SIG-M5 treated with dmso at 0.1 percent for 504 hours (cell line): ENCODE results near the gene POLR2M.

Source experiments
- DNase-seq: peaks from one replicate; lab custom pipeline; 2025; ENCODE audit not compliant: unreplicated experiment; lab: John Stamatoyannopoulos, UW

The POLR2M gene

GRCh38 chr15:57691082-57691481 lies 15.4 kb upstream of the POLR2M start:
- no peak for DNase-seq

- no peak for DNase-seq
Observed at GRCh38 chr15:57692709-57693108, 13.8 kb upstream of the POLR2M start.

- DNase-seq: no peak
Observed at GRCh38 chr15:57694279-57694678, 12.2 kb upstream of the POLR2M start.

- no peak for DNase-seq
Observed at GRCh38 chr15:57696146-57696545, 10.4 kb upstream of the POLR2M start.

GRCh38 chr15:57697588-57697987 lies 8.9 kb upstream of the POLR2M start:
- DNase-seq: no peak

GRCh38 chr15:57698243-57698642 lies 8.3 kb upstream of the POLR2M start:
- no peak for DNase-seq

- no peak for DNase-seq
Observed at GRCh38 chr15:57698991-57699390, 7.5 kb upstream of the POLR2M start.

GRCh38 chr15:57703387-57703786 lies 3.1 kb upstream of the POLR2M start:
- DNase-seq: no peak

GRCh38 chr15:57704441-57704840 lies 2.1 kb upstream of the POLR2M start:
- no peak for DNase-seq

GRCh38 chr15:57705746-57706404 lies 639 bp upstream of the POLR2M start:
- no peak for DNase-seq

GRCh38 chr15:57708047-57708446 lies 1.5 kb downstream of the POLR2M start:
- DNase-seq: no peak

- DNase-seq: no peak
Observed at GRCh38 chr15:57718309-57718708, 11.8 kb downstream of the POLR2M start.

GRCh38 chr15:57720867-57721266 lies 14.4 kb downstream of the POLR2M start:
- DNase-seq: no peak

- no peak for DNase-seq
Observed at GRCh38 chr15:57726411-57726810, 19.9 kb downstream of the POLR2M start.

- DNase-seq: no peak
Observed at GRCh38 chr15:57727031-57727430, 20.5 kb downstream of the POLR2M start.

- no peak for DNase-seq
Observed at GRCh38 chr15:57728436-57728835, 21.9 kb downstream of the POLR2M start.

GRCh38 chr15:57730876-57731275 lies 24.4 kb downstream of the POLR2M start:
- no peak for DNase-seq

GRCh38 chr15:57731530-57732103 lies 25.1 kb downstream of the POLR2M start:
- DNase-seq: no peak

- peak; percentile 26 for DNase-seq
Observed at GRCh38 chr15:57732526-57733331, 26.2 kb downstream of the POLR2M start.

- DNase-seq: no peak
Observed at GRCh38 chr15:57734860-57735259, 28.3 kb downstream of the POLR2M start.

- DNase-seq: no peak
Observed at GRCh38 chr15:57735431-57735830, 28.9 kb downstream of the POLR2M start.

- DNase-seq: no peak
Observed at GRCh38 chr15:57735891-57736290, 29.4 kb downstream of the POLR2M start.
